ENCODE data around the gene GAPT. TPM values are rescaled to one million over a fixed set of nuclear protein-coding genes. Genes with fewer than 3 reads are reported as not detected.
A peak's percentile ranks its signal among the peaks of the same experiment; 100 is the strongest.

GAPT gene
- polyA plus RNA-seq, 1 of the 3 experiments (the other 2 are of a cell fraction): not detected

GRCh38 chr5:58453306-58453705 lies 37.9 kb upstream of the GAPT start:
- POLR2A ChIA-PET: no interaction called here
- no peak overlapping the region for H2AFZ ChIP-seq (ENCODE audit: low read depth)
- H3K4me1 ChIP-seq (ENCODE audit: control insufficient read depth in 1 of 2, insufficient read depth in 2 of 2, low read depth in 1 of 2, low read length in 1 of 2): no peaks in the 10 kb centered on the region; a peak in 1 of 4 replicates
- H3K9me2 ChIP-seq: no peaks in the 10 kb centered on the region
- H3K4me3 ChIP-seq (ENCODE audit: low read depth in 2 of 2, low read length in 1 of 2): no peak overlapping the region; a peak in 1 of 4 replicates
- peaks cover 56 to 60% of the 10 kb centered on the region in 2 experiments for H3K36me3 ChIP-seq (replicated peaks in 1 of 2; ENCODE audit: control insufficient read depth in 1 of 2, insufficient read depth in 2 of 2, low read length in 1 of 2)
- H3K27me3 ChIP-seq (ENCODE audit: insufficient read depth): no peaks in the 10 kb centered on the region
- peak overlapping the region; percentile 6; the same call in 1 of the 2 replicates for H3K9ac ChIP-seq
- DNase-seq: no peak
- H4K20me1 ChIP-seq (ENCODE audit: insufficient read depth): peaks cover 55% of the 10 kb centered on the region
- no peaks in the 10 kb centered on the region for H3K9me3 ChIP-seq
- H3K27ac ChIP-seq (ENCODE audit: low read depth in 2 of 2, low read length in 1 of 2): peak overlapping the region in 1 of 2 experiments; percentile 87; a peak in 3 of 4 replicates
- TF ChIP-seq TEAD4 (IDR thresholded peaks at IDR 0.05; ENCODE audit: borderline replicate concordance, insufficient read depth) (no peak), RAD21 (IDR thresholded peaks at IDR 0.05; ENCODE audit: low read length) (no peak), EZH2phosphoT487 (IDR thresholded peaks at IDR 0.05; ENCODE audit: borderline replicate concordance, low read depth) (no peak), IRF3 (IDR thresholded peaks at IDR 0.05; ENCODE audit: low read depth, low read length) (no peak), USF2 (IDR thresholded peaks at IDR 0.05; ENCODE audit: borderline replicate concordance, low read depth, low read length) (no peak), SMC3 (IDR thresholded peaks at IDR 0.05; ENCODE audit: low read depth, low read length) (no peak), CHD2 (IDR thresholded peaks at IDR 0.05; ENCODE audit: low read length, partially characterized antibody) (no peak), RXRA (IDR thresholded peaks at IDR 0.05; ENCODE audit: borderline replicate concordance, low read depth) (no peak), YY1 (IDR thresholded peaks at IDR 0.05; ENCODE audit: low read depth) (no peak), GABPA (IDR thresholded peaks at IDR 0.05; ENCODE audit: low read depth) (no peak)
- no peak overlapping the region; the same call in 1 of the 2 replicates for H3K4me2 ChIP-seq
- peaks cover 73% of the 10 kb centered on the region for H3F3A ChIP-seq (replicated peaks; ENCODE audit: insufficient read depth)
- H3K79me2 ChIP-seq (ENCODE audit: insufficient read depth): peaks cover 47% of the 10 kb centered on the region
- CTCF ChIA-PET: interaction anchor here (1.5 kb wide), 1 partner anchor 674 kb away, joined by 3 read pairs; no protein-coding TSS in a partner anchor

- Histone ChIP-seq H3K4me1 (ENCODE audit: control insufficient read depth in 1 of 2, insufficient read depth in 2 of 2, low read depth in 1 of 2, low read length in 1 of 2) (no peaks in the 10 kb centered on the region; a peak in 1 of 4 replicates), H3K27me3 (ENCODE audit: insufficient read depth) (no peaks in the 10 kb centered on the region), H4K20me1 (ENCODE audit: insufficient read depth) (peaks cover 62% of the 10 kb centered on the region), H3F3A (replicated peaks; ENCODE audit: insufficient read depth) (peaks cover 73% of the 10 kb centered on the region), H3K4me2 (peak overlapping the region; percentile 87; the same call in 1 of the 2 replicates), H3K4me3 (ENCODE audit: low read depth in 2 of 2, low read length in 1 of 2) (peak overlapping the region; percentile 10 to 90; a peak in 2 of 4 replicates), H3K9me3 (no peaks in the 10 kb centered on the region), H3K27ac (ENCODE audit: low read depth in 2 of 2, low read length in 1 of 2) (peak overlapping the region in 1 of 2 experiments; percentile 87; a peak in 3 of 4 replicates), H3K9me2 (no peaks in the 10 kb centered on the region), H2AFZ (ENCODE audit: low read depth) (no peak overlapping the region), H3K9ac (peak overlapping the region; percentile 95; the same call in 1 of the 2 replicates), H3K36me3 (replicated peaks in 1 of 2; ENCODE audit: control insufficient read depth in 1 of 2, insufficient read depth in 2 of 2, low read length in 1 of 2) (peaks cover 61 to 65% of the 10 kb centered on the region in 2 experiments), H3K79me2 (ENCODE audit: insufficient read depth) (peaks cover 54% of the 10 kb centered on the region)
- ChIA-PET POLR2A (no interaction called here), CTCF (interaction anchor here (1.5 to 2.2 kb wide), 2 partner anchors 566 to 675 kb away, joined by 3 to 6 read pairs; no protein-coding TSS in a partner anchor)
- DNase-seq: no peak
- TF ChIP-seq FOXM1 (IDR thresholded peaks at IDR 0.05; ENCODE audit: low read depth) (no peak), ELF1 (IDR thresholded peaks at IDR 0.05) (no peak)
- WGBS (ENCODE audit: low lambda C conversion rate): 84% methylated on average over 1 of the region's 1 CpG
These were observed 37.2 kb upstream of the GAPT start for GRCh38 chr5:58454025-58454424.

Measured in SK-N-SH (cell line).